GM13976 (cell line): ENCODE measurements around the gene NHLRC4.

Experiments
- DNase-seq: peaks from one replicate; pipeline ENCODE4 v3.0.0; 2012; ENCODE audit warnings: low spot score
- in situ Hi-C: fragments of 300-500 bp; cut with MboI; formaldehyde crosslinking; loops from one replicate; pipeline ENCODE4 v1.12.0; 2022; ENCODE audit warnings: low sequenced_read_pairs, mixed read lengths, inconsistent platforms; ENCODE audit not compliant: unreplicated experiment
- TF ChIP-seq, protein P1 (sequence below): IDR thresholded peaks from 2 replicates; pipeline ENCODE4 v1.5.1; 2012; ENCODE audit warnings: borderline replicate concordance, mild to moderate bottlenecking; ENCODE audit not compliant: insufficient read depth; ENCODE audit errors: extremely low read depth, missing control alignments, control extremely low read depth

Gene NHLRC4

DNA sequence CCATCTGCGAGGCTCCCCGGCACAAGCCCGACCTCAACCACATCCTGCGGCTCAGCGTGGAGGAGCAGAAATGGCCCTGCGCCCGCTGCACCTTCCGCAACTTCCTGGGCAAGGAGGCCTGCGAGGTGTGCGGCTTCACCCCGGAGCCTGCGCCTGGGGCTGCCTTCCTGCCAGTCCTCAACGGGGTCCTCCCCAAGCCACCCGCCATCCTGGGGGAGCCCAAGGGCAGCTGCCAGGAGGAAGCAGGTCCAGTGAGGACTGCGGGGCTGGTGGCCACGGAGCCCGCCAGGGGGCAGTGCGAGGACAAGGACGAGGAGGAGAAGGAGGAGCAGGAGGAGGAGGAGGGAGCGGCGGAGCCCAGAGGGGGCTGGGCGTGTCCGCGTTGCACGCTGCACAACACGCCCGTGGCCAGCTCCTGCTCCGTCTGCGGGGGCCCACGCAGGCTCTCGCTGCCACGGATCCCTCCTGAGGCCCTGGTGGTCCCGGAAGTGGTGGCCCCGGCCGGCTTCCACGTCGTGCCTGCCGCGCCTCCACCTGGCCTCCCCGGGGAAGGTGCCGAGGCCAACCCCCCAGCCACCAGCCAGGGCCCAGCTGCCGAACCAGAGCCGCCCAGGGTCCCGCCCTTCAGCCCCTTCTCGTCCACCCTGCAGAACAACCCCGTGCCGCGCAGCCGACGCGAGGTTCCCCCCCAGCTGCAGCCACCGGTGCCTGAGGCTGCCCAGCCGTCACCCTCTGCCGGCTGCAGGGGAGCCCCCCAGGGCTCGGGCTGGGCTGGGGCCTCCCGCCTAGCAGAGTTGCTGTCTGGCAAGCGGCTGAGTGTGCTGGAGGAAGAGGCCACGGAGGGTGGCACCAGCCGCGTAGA, 19.7 kb upstream of the NHLRC4 start:
- in situ Hi-C loops: no loop called here
- TF ChIP-seq, protein P1, sequence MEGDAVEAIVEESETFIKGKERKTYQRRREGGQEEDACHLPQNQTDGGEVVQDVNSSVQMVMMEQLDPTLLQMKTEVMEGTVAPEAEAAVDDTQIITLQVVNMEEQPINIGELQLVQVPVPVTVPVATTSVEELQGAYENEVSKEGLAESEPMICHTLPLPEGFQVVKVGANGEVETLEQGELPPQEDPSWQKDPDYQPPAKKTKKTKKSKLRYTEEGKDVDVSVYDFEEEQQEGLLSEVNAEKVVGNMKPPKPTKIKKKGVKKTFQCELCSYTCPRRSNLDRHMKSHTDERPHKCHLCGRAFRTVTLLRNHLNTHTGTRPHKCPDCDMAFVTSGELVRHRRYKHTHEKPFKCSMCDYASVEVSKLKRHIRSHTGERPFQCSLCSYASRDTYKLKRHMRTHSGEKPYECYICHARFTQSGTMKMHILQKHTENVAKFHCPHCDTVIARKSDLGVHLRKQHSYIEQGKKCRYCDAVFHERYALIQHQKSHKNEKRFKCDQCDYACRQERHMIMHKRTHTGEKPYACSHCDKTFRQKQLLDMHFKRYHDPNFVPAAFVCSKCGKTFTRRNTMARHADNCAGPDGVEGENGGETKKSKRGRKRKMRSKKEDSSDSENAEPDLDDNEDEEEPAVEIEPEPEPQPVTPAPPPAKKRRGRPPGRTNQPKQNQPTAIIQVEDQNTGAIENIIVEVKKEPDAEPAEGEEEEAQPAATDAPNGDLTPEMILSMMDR: no peak
- no peak for DNase-seq

DNA sequence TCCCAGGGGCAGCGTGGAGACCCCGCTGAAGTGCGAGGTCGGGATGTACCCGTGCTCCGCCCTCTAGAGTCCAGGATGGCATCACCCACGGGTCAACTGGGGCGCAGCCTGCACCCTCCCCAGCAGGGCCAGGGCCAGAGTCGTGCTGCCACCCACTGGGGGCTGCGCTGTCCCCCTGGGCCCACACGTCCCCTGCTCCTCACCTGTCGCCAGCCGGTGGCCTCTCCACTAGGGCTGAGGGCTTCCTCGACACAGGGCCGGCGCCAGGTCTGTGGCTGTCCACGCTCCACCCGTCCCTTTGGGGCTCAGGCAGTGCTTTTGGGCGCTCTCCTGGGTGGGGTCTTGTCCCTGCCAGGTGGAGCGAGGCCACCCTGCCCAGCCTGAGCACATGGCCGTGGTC, 18.2 kb upstream of the NHLRC4 start:
- in situ Hi-C loops: no loop called here
- TF ChIP-seq, protein P1: no peak
- DNase-seq: no peak

DNA sequence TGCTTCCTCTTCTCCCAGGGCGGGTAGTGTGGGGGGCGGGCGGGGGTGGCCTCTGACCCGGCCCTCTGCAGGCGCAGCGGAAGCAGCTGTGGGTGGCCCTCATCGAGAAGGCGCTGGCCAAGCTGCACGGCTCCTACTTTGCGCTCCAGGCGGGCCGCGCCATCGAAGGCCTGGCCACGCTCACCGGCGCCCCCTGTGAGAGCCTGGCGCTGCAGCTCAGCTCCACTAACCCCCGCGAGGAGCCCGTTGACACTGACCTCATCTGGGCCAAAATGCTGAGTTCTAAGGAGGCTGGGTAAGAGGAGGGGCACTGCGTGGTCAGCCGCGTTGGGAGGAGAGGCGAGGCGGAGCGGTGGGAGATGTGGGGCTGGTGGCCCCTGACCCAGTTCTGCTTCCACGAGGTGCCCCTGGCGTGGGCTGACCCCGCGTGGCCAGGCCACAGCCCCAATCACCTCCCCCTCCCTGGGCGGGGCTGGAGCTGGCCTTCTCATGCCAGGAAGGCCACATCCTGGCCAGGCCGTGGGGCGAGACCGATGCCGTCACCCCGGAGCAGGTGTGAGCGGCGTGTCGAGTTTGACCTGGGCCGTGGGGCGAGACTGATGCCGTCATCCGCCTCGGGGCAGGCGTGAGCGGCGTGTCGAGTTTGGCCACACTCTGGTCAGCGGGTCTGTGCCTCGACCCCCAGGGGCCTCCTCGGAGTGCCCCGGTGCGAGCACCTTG, 17.1 kb upstream of the NHLRC4 start:
- TF ChIP-seq, protein P1: no peak
- in situ Hi-C loops: no loop called here
- DNase-seq: no peak

DNA sequence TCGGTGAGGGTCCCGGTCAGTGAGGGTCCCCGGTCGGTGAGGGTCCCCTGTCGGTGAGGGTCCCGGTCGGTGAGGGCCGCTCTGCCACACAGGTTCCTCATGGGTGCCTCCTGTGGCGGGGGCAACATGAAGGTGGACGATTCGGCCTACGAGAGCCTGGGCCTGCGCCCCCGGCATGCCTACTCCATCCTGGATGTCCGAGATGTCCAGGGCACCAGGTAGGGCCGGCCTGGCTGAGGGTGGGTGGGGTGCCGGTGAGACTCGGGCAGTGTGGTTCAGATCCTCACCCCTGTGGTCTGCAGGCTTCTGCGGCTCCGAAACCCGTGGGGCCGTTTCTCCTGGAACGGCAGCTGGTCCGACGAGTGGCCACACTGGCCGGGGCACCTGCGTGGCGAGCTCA, 15.6 kb upstream of the NHLRC4 start:
- no peak for DNase-seq
- TF ChIP-seq, protein P1: no peak
- in situ Hi-C loops: no loop called here

DNA sequence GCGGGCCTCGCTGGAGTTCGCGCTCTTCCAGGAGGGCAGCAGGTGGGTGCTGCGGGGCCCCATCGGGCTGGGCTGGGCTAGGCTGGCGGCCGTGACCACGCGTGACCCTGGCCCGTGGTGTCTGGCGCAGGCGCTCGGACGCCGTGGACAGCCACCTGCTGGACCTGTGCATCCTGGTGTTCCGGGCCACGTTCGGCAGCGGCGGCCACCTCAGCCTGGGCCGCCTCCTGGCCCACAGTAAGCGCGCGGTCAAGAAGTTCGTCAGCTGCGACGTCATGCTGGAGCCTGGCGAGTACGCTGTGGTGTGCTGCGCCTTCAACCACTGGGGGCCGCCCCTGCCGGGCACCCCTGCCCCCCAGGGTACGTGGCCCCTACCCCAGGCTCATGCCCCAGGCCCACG, 14.6 kb upstream of the NHLRC4 start:
- in situ Hi-C loops: no loop called here
- TF ChIP-seq, protein P1: no peak
- no peak for DNase-seq

DNA sequence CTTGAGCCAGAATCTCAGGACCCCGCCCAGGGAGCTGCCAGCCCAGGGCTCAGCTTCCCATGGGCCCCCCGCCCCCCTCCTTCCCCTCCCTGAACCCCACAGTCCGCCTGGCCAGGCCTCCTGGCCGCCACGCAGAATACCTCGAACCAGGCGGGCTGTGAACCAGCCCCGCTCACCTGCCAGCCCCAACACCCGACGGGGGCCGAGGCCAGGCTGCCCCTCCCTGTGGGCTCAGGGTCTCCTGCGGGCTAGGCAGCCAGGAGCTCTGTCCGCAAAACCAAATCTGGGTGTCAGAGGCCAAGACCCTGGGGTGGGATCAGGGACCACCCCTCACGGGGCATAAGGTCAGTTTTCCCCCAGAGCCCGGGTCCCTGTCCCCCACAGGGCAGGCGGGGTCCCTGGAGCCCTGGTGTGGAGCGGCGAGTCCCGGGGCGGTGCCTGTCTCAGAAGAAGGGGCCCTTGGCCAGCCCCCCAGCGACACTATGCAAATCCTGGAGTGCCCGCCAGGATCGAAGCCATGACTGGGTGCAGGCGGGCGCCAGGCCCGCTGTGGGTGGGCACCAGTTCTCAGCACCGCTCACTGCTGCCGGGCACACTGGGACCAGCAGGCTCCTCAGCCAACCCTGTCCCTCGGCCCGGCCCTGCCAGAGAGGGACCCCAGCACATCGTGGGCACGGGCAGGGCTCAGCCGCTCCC, 13.1 kb upstream of the NHLRC4 start:
- no peak for DNase-seq
- in situ Hi-C loops: no loop called here
- TF ChIP-seq, protein P1: no peak
